ENCODE data around the gene LHPP.

GRCh38 chr10:124597846-124598165, 136.2 kb downstream of the LHPP start:
- no peak for TF ChIP-seq CTCF (IDR thresholded peaks at IDR 0.05)
- TF ChIP-seq POLR2A (IDR thresholded peaks at IDR 0.05): no peak
- TF ChIP-seq POLR2AphosphoS5 (IDR thresholded peaks at IDR 0.05): no peak
- TF ChIP-seq EP300 (IDR thresholded peaks at IDR 0.05): no peak
